CD4-positive, alpha-beta T cell treated with Interferon gamma for 1 hour (primary cell): Measurements from ENCODE around the gene KRTAP10-2.

Experiments
- DNase-seq: peaks from one replicate; pipeline ENCODE4 v3.0.0-alpha.2; 2020

The KRTAP10-2 gene

DNA sequence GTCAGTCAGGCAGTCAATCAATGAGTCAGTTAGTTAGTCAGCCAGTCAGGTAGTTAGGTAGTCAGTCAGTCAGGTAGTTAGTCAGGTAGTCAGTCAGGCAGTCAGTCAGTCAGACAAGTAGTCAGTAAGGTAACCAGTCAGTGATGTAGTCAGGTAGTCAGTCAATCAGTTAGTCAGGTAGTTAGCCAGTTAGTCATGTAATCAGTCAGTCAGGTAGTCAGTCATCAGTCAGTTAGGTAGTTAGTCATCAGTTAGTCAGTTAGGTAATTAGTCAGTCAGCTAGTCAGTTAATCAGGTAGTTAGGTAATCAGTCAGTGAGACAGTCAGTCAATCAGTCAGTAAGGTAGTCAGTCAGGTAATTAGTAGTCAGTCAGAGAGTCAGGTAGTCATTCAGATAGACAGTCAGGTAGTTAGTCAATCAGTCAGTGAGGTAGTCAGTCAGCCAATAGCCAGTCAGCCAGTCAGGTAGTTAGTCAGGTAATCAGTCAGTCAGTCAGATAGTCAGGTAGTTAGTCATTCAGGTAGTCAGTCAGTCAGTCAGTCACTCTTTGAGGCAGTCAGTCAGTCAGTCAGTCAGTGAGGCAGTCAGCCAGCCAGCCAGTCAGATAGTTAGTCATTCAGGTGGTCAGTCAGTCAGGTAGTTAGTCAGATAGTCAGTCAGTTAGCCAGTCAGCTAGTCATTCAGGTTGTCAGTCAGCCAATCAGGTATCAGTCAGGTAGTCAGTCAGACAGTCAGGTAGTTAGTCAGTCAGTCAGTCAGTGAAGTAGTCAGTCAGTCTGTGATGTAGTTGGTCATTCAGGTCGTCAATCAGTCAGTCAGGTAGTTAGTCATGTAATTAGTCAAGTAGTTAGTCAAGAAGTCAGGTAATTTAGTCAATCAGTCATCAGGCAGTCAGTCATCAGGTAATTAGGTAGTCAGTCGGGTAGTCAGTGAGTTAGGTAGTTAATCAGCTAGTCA, 26.6 kb downstream of the KRTAP10-2 start:
- no peak for DNase-seq

DNA sequence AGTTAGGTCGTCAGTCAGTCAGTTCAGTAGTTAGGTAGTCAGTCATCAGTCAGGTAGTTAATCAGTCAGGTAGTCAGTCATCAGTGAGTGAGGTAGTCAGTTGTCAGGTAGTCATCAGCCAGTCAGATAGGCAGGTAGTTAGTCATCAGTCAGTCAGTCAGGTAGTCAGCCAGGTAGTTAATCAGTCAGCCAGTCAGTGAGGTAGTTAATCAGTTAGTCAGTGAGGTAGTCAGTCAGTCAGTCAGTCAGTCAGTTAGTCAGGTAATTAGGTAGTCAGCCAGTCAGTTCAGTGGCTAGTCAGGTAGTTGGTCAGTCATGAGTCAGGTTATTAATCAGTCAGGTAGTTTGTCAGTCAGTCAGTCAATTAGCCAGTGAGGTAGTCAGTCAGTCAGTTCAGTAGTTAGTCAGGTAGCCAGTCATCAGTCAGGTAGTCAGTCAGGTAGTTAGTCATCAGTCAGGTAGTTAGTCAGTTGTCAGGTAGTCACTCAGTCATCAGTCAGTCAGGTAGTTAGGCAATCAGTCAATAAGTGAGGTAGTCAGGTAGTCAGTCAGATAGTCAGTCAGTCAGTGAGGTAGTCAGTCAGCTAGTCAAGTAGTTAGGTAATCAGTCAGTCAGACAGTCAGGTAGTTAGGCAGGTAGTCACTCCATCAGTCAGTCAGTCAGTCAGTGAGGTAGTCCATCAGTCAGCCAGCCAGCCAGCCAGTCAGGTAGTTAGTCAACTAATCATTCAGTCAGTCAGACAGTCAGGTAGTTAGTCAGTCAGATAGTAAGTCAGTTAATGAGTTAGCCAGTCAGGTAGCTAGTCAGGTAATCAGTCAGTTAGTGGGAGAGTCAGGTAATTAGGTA, 27.5 kb downstream of the KRTAP10-2 start:
- DNase-seq, result no peak

DNA sequence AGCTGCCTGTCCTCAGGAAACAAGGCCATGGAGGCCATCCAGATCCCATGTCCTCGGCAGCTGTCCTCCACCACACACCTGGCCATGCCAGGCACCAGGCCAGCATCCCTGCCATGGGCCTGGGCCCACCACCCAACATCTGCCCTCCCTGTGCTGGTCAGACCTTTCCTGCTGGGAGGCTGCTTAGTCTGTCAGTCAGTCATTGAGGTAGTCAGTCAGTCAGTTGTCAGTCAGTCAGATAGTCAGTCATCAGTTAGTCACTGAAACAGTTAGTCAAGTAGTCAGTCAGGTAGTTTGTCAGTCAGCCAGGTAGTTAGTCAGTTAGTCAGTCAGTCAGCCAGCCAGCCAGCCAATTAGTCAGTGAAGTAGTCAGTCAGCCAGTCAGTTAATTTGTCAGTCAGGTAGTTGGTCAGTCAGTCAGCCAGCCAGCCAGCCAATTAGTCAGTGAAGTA, 28.5 kb downstream of the KRTAP10-2 start:
- no peak for DNase-seq

DNA sequence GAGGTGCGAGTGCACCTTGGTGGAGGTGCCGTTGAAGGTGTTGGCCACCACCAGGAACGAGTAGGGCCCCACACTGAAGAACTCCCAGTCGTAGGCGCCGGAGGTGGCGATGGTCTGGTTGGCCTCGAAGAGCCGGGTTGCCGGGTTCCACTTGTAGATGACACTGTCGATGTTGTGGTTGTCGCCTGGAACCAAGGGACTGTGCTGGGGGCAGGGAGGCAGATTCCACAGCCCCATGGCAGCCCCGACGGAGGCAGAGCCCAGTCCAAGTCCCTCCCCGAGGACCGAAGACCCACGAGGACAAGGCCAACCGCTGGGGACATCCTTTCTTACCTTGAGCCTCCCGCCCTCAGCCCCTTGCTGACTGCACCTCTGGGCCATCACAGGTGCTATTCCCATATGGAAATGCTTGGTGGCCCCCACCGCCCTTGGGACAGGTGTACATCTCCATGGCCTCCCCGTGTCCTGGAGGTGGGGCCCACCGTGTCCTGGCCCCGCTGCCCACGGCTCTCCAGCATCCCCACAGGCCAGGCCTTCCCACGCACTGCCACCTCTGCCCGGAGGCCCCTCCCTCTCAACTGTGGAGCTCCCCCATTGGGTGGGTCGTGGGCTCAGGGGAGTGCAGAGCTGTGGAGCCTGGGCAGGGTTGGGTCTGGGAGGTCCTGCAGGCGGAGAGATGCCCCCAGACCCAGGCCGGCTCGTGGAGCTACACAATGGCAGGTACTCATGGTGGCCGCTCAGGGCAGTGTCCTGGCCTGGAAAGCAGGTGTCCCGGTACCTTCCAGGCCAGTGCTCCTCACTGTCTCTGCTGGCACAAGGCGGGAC, 29.2 kb downstream of the KRTAP10-2 start:
- no peak for DNase-seq

DNA sequence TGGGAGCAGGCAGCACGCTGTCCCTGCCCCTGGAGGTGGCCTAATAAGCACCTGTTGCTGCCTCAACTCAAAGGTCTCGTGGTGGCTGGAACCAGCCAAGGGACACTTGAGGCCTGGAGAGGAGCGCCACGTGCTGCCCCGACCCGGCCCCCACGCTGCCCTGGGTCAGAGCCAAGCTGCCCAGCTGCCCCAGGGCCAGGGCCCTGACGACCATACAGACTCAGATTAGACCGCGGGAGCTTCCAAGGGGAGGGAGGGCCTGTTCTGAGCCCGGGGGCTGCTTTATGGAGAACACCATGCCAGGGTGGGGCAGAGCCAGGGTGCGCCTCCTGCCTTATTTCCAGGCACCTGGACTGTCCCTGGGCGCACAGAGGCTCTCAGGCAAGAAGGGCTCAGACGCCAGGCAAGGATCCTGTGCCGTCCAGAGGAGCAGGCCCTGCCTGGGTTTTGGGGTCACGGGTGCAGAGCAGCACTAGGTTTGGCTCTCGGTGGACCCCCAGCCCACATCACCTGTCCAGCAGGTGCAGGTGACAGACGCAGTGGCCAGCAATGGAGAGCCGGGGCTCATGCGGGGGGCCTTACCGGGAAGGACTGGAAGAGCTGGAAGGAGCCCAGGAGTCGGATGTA, 29.9 kb downstream of the KRTAP10-2 start:
- DNase-seq, result no peak

DNA sequence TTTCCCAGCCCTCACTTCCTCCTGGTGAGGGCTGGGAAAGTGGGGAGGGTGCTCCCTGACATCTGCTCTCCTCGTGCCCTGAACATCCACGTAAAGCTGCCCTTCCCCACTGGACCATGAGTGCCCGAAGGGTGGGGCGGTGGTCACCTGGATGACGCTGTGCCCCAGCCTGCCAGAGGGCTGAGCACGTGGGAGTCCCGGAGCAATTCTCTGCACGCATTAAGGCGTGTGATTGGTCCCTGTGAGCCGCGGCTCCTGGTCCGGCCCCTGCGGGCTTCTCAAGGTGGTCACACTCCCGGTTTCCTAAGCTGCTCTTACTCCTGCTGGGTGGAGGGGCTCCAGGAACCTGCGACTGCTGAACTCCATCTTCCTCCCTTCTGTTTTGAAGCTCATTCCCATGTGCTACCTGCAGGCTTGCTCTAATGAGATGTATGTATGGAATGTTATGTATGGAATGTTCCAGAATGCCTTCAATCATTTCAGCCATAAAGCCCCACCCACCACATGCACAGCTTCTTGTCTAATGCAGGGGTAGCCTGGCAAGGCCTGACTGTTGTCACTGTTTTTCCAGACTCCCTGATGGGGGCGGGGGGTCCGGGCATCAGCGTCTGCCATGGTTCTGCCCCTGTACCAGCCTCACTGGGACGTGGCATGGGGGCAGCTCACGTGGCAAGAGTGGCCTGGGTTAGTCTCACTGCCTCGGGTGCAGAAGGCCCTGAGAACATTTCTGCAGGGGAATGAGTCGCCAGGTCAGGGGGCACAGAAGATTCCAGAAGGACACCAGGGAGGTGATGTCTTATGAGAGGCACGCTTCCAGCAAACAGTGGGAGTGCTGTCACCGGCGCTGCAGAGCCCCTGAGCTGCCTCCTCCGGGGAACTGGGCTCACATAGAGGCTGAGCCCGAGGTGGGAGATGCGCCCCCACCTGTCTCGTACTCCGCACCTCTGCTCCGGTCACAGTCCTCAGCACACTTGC, 30.7 kb downstream of the KRTAP10-2 start:
- no peak for DNase-seq

DNA sequence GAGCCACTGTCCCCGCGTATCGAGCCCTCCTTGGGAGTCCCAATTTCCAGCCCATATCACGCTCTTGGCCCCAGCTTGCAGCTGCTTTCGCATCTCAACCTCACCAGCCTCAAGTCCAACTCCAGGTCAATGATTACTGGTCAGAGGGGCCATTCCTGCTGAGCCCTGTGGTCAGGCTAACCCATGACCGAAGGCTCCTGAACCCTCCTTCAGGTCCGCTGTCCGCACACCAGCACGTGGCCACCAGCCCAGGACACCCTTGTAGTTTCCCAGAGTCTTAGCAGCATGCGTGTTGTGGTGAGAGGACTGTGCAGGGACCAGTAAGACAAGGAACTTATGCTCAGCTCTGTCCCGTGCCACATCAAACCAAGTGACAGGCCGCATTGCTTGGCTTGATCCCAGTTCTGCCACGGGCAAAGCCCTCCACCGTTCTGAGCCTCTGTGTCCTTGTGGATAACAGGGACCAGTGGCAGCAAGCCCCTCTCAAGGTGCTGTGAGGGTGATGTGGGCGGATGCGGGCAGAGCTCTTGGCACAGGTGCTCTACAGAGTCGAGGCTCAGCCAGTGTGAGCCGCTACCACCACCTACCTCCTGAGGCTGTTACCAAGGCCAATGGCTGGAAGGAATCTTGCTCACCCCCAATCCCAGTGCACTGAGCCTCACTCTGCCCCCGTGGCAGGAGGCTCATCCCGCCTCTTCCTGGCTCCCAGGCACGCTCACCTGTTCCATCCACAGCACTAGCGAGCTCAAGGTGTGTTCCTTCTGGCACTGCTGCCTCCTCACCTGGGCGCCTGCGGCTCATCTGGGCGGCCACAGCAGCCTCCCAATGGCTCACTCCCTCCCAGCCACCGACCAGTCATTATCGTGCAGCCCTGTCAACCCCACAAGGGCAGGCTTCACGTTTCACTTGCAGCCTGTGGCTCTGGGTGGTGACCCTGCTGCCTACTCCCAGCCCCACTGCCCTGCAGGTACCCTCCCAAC, 31.7 kb downstream of the KRTAP10-2 start:
- no peak for DNase-seq

DNA sequence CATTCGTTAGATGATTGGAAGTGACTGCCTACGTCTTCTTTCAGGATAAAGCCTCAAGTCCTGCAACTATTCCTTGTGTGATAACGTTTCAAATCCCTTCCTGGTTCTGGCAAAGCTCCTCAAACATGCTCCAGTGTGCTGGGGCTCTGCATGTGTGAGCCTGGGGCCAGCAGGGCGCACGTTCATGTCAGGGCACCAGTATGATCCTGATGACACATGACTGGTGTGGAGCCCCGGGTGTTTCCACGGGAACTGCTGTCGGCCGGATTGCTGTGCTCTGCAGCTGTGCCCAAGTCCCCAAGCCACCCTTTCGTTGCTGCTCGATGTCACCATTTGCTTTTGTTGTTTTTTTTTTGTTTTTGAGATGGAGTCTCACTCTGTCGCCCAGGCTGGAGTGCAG, 32.6 kb downstream of the KRTAP10-2 start:
- no peak for DNase-seq

DNA sequence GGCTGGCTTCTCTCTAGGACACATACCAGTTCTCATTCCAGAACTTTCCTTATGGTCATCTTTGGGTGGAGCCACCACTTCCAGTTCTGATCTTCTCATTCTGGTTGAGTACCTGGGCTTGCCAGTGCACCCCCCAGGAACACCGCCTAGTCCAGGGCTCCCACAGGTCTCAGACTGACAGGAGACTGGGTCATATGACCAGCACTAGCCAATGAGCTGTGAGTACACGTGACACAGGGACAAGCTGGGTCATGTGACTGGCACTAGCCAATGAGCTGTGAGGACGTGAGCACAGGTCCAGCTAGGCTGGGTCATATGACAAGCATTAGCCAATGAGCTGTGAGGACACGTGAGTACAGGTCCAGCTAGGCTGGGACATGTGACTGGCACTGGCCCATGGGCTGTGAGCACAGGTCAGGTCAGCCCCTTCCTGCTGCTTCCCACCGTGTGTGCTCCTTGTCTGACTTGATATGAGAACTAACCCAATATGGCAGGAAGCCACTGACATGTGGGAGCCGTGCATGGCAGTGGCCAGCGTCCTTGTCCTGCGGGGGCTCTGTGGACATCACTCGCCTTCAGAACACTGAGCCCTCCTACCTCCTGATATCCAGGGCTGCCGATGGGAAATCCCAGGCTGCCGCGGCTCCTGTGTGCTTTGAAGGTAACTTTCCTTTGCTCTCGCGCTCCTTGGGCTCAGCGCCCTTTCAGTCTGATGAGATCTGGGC, 34.0 kb downstream of the KRTAP10-2 start:
- no peak for DNase-seq

DNA sequence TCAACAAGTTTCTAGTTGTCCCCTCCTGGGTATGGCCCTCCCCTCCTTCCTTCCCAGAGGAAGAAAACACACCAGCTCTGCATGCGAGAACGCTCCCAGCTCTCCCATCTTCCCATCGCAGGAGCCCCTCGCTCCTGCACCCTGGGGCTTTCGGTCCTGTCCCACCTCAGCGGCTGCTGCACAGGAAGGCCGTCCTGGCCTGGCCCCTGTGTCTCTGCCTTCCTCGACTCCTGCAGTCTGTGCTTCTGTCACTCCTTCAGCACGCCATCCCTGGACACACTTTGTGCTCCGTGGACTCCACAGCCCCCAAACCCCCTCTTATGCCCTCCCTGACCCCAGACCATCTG, 34.5 kb downstream of the KRTAP10-2 start:
- DNase-seq, result no peak

DNA sequence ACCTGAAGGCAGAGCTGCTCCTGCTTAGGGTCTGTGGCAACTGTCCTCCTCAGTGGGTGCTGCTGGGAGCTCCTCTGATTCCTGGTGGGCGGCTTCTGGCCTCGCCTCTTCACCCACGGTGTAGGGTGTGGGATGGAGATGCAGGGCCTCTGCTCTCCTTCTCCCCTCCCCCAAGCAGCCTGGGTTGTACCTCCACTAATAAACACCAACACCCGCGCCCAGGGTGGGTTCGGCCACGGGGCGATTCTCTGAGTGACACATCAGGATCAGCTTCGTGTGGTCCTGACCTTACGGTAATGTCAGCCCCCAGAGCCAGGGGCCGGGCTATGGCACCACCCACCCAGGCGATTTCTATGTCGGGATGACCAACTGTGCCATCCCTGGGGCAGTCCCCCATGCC, 35.0 kb downstream of the KRTAP10-2 start:
- DNase-seq, result no peak

DNA sequence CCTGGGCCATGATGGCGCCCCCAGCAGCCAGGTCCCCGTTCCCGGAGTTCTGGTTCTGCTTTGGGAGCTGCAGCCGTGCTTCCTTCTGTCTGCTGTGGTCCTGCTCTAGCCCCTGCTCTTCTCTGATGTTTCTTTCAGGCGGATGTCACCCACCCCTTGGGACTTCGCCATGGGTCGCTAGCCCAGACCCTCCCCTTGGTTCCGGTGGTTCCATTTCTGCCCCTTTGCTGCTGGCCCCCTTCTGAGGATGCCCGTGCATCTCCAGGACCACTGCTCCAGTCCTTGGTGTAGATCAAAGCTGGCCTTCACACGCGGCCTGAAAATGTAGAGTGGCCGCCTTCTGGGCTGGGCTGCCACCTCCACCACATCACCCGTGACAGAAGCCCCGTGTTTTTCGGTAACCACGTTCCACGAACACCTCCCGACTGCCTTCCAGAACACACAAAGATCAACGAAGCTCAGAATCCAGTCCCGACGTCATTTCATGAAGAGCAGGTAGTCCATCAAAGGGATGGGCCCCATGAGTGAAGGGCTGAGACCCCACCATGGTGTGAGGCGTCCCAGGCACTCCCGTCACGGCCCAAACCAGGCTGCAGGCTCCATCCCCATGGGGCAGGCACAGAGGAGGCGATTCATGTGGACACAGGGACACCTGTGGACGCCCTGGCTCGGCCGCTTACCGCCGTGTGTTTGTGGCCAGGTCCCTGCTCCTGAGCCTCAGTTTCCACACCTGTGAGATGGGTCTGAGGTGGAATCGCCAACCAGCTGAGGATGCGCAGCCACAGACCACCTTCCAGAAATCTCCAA, 35.7 kb downstream of the KRTAP10-2 start:
- DNase-seq, result no peak

DNA sequence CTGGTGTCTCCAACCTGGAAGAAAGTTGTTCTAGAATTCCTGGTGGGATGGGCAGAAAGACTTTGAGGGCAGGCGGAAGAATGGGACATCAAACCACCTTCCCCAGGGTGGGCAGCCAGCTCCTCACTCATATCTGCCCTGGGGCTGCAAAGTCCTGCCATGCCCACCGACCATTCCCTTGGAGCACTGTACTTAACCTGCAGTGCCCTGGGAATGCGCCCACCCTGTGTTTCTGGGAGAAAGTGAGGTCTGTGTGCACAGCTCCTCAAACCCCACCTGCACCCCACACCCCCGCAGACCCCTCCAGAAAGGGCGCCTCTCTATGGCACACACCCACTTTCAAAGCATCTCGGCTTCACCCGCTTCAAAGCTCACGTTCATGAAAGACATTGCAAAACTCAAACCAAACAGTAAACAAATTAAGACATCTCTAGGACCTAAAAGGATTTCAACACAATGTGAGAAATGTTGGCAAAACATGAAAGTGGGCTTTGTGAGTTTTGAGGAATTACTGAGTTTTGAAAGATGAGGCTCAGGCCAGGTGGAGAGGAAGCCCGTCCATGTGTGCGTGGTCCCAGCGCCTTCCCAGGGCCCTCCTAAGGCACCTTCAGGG, 36.5 kb downstream of the KRTAP10-2 start:
- no peak for DNase-seq

DNA sequence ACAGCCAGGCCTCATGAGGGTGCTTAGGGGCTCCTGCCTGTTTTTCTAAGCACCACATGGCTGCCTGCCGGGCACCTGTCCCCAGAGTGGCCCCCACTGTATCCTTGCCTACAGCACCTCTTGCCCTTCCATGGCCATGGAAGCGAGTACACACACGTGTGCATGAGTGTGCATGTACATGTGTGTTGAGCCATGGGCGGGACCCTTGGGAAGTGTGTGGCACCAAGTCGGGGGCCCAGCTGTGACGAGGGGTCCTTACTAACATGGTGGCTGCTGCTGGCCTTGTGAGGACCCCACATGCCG, 37.1 kb downstream of the KRTAP10-2 start:
- DNase-seq, result no peak

DNA sequence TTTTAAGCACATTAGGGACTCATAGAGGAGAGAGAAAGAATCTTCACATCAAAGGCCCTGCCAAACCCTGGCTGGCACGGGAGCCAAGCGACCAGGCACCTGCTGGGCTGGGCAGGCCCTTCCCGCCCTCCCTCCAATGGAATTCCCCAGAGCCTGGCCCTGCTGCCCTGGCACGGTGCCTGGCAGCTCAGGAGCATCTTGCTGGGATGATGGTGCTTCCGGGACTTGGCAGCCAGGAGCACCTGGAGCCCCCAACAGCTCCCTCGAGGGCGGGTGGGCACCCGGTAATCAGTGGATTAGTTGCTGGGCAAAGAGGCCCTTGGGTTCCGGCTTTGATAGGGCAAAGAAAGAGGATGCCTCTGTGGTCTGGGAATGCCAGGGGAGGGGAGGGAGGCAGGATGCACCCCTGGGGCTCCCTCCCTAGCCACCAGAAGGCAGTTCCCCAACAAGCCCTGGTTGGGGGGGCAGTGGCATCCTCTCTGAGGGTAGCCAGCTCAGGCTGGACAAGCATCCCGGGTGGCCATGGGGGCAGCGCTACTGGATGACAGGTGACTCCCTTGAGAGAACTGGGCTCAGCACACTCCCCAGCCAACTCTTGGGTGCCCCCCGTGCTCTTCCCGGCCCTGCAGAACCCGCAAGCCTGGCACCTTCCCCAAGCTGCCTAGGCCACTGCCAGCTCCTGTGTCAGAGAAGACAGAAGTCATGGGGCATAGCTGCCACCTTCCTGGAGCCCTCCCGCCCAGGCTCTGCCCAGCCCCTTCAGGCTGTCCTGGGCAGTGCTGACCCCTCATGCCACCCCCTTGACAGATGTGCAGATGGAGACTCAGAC, 37.7 kb downstream of the KRTAP10-2 start:
- DNase-seq, result no peak

DNA sequence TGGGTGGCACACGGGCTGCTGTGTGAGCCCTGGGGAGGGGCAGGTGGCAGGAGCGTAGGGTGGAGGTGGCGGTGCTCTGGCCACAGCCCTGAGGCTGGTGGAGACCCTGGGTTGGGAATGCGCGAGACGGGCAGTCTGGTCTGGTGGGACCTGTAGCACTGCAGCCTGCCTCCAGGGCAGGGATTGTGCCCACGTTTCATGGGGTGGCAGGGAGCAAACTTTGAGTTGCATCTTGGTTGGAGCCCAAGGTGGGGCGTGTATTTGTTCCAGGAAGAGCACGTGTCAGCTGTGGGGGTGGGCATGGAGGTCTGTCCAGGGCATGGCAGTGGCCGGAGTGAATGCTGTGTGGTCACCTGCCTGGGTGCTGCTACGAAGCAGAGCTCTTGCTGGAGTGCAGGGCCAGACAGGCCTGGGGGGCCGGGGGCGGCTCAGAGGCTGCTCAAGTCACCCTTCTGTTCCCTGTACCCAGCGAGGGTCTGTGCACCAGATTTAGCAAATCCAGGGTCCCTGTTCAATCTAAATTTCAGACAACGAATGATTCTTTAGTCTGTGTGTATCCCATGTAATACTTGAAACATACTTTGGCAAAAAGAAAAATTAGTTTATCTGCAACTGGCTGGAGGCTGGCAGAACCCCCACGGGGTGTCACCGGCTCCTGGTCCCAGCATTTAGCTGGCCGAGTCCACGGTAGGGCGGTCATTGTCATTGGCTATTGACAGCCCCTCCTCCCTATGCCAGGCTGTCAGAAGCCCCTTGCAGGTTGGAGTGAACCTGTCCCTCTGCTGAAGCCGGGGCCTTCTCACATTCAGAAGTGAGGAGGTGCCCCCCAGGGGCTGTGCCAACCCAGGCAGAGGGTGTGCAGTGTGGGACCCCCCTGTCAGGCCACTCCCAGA, 38.6 kb downstream of the KRTAP10-2 start:
- no peak for DNase-seq
